Measurements from ENCODE around the gene PCGF2. TPM values are rescaled to one million over a fixed set of nuclear protein-coding genes. Genes with fewer than 3 reads are reported as not detected.

The PCGF2 gene
- 12.2 and 22.3 TPM in 2 replicates for total RNA-seq (2011; cell fraction: chromatin; rRNA removed; ENCODE audit: low replicate concordance)
- total RNA-seq (2011; cell fraction: nucleolus; rRNA removed): 14.2 and 14.7 TPM in 2 replicates
- total RNA-seq (2011; cell fraction: nucleoplasm; rRNA removed): 12.9 and 19.9 TPM in 2 replicates
- total RNA-seq (2014; rRNA removed) (6.6 and 8.3 TPM in 2 replicates), total RNA-seq (2014; rRNA removed; fragmentation: Illumina TruSeq; extraction: Trizol) (3.0 and 3.7 TPM in 2 replicates), total RNA-seq (2015; rRNA removed; fragmentation: Illumina TruSeq; extraction: Trizol) (4.0 and 5.1 TPM in 2 replicates), total RNA-seq (2021) (33.4 and 33.7 TPM in 2 replicates), polyA plus RNA-seq (2011; rRNA removed) (5.9 and 7.0 TPM in 2 replicates), polyA plus RNA-seq (2014; fragmentation: Illumina TruSeq; extraction: Trizol) (14.0 and 17.8 TPM in 2 replicates), polyA plus RNA-seq (2014; fragmentation: Nextera tagmentation; extraction: Ambion mirVana) (1 to 10 TPM; 1.3 to 1.4 TPM), polyA plus RNA-seq (2014; rRNA removed) (17.1 and 20.3 TPM in 2 replicates), polyA minus RNA-seq (2011; rRNA and poly(A)+ RNA removed) (4.2 and 5.7 TPM in 2 replicates), Bru-seq, nascent RNA (percentile 67 among the genes with signal in this experiment), BruChase-seq, experiment 1, labeled RNA remaining after a 2-hour chase (percentile 67 among the genes with signal in this experiment), BruChase-seq, experiment 2, labeled RNA remaining after a 6-hour chase (percentile 72 among the genes with signal in this experiment)
- 7.1 and 19.3 TPM in 2 replicates for polyA plus RNA-seq (2011; cell fraction: cytosol; rRNA removed)
- polyA plus RNA-seq (2011; cell fraction: nucleus; rRNA removed): 12.9 and 33.2 TPM in 2 replicates
- polyA plus RNA-seq (2012): 22.2 and 28.1 TPM in 2 replicates
- polyA minus RNA-seq (2011; cell fraction: cytosol; rRNA and poly(A)+ RNA removed): 12.4 and 18.0 TPM in 2 replicates
- polyA minus RNA-seq (2011; cell fraction: nucleus; rRNA and poly(A)+ RNA removed): 3.0 and 5.5 TPM in 2 replicates
- long read RNA-seq, experiment 1, partial matches to known transcripts: 15 of 43 reads
- long read RNA-seq, experiment 1, other reads (novel, unspliced or antisense): 28 of 43 reads
- long read RNA-seq, experiment 2, transcript PCGF2-207 (11 exons, 2,604 nt): major isoform, 10 of 43 reads
- long read RNA-seq, experiment 2, partial matches to known transcripts: 13 of 43 reads
- long read RNA-seq, experiment 2, other reads (novel, unspliced or antisense): 20 of 43 reads
- long read RNA-seq, experiment 3, partial matches to known transcripts: 0 of 2 reads
- long read RNA-seq, experiment 3, other reads (novel, unspliced or antisense): 2 of 2 reads

GRCh38 chr17:38748149-38748891 lies at the start of gene PCGF2:
Gene PCGF2, minus strand, starts transcription at chr17:38748336. Its CDS starts 7,934 bp downstream, at chr17:38740402.
- DNase-seq (ENCODE audit: extremely low read depth in 1 of 4, low spot score in 3 of 4) (peak; percentile 77 to 91 (median 81)), ATAC-seq (no peak), FAIRE-seq (no peak)
- CTCF ChIA-PET (ENCODE audit: low intra/inter-chr PET ratio): interaction anchor here (0.5 kb wide), 1 partner anchor 204 kb away, joined by 4 read pairs; no protein-coding TSS in a partner anchor
- Histone ChIP-seq H3K4me2 (ENCODE audit: insufficient read depth, low read length) (peak within 1 kb of the TSS; percentile 92), H2AFZ (ENCODE audit: low read depth, low read length) (peak within 1 kb of the TSS; percentile 91), H4K20me1 (replicated peaks; ENCODE audit: control insufficient read depth, insufficient read depth, low read length) (peaks cover 9% of the 10 kb centered on the region), H3K27ac (ENCODE audit: extremely low read depth, low read depth, low read length) (peak within 1 kb of the TSS; percentile 86), H3K9ac (ENCODE audit: insufficient read depth in 1 of 2, low read depth in 2 of 2, low read length in 2 of 2) (peak within 1 kb of the TSS; percentile 90 to 94), H3K79me2 (ENCODE audit: control insufficient read depth, insufficient read depth, low read length) (peaks cover 84% of the 10 kb centered on the region), H3K9me3 (replicated peaks; ENCODE audit: control insufficient read depth, insufficient read depth, low read depth, low read length) (no peaks in the 10 kb centered on the region), H3K27me3 (ENCODE audit: control insufficient read depth in 2 of 2, insufficient read depth in 2 of 2, low read length in 2 of 2) (no peaks in the 10 kb centered on the region), H3K4me3 (peak within 1 kb of the TSS; percentile 92), H3K36me3 (ENCODE audit: control insufficient read depth, insufficient read depth, low read length) (peaks cover 3% of the 10 kb centered on the region; the same call in 1 of the 3 replicates), H3K9me1 (ENCODE audit: control insufficient read depth, insufficient read depth, low read length) (peaks cover 4% of the 10 kb centered on the region), H3K4me1 (replicated peaks in 1 of 2; ENCODE audit: control insufficient read depth in 2 of 2, insufficient read depth in 2 of 2, low read length in 2 of 2) (peaks cover 20 to 61% of the 10 kb centered on the region in 2 experiments)
- intact Hi-C loops (cut with micrococcal nuclease): no loop called here
- POLR2A ChIA-PET: no interaction called here
- no TSS peak for BruUV-seq (replicated peaks)
- 10% methylated on average over 18 of the region's 47 CpGs for WGBS (ENCODE audit: insufficient coverage, low coverage, missing lambda C conversion rate)
- in situ Hi-C loops (cut with MboI): no loop called here
- TF ChIP-seq FOXO4 (CRISPR knock-in tag; IDR thresholded peaks at IDR 0.05): no peak
- 0 out of 2 replicates have a peak, but pooled peaks have one; percentile 16 for TF ChIP-seq HLTF (IDR thresholded peaks at IDR 0.05)
- no peak for TF ChIP-seq PRDM10 (IDR thresholded peaks at IDR 0.05; ENCODE audit: partially characterized antibody)
- 0 out of 2 replicates have a peak, but pooled peaks have one; percentile 25 for TF ChIP-seq CHD2 (IDR thresholded peaks at IDR 0.05; ENCODE audit: low read depth, low read length)
- no peak for TF ChIP-seq YBX1 (IDR thresholded peaks at IDR 0.05)
- peak; percentile 88 for TF ChIP-seq VEZF1 (CRISPR knock-in tag; IDR thresholded peaks at IDR 0.05)
- no peak for TF ChIP-seq ZNF217 (CRISPR knock-in tag; IDR thresholded peaks at IDR 0.05)

All from K562 (cell line).